Measurements from ENCODE around the gene PNPLA7. TPM values are rescaled to one million over a fixed set of nuclear protein-coding genes. Genes with fewer than 3 reads are reported as not detected.
"Not testable (repeated sequence)": the region's sequence is repeated elsewhere in the genome, so short reads cannot be mapped to it uniquely, and the experiment has no call there.

The PNPLA7 gene
- total and polyA plus RNA-seq, 2 of the 13 experiments (the other 11 are each of a cell fraction or from before 2014, with no cell fraction given), result 0.42 to 1.5 TPM

DNA sequence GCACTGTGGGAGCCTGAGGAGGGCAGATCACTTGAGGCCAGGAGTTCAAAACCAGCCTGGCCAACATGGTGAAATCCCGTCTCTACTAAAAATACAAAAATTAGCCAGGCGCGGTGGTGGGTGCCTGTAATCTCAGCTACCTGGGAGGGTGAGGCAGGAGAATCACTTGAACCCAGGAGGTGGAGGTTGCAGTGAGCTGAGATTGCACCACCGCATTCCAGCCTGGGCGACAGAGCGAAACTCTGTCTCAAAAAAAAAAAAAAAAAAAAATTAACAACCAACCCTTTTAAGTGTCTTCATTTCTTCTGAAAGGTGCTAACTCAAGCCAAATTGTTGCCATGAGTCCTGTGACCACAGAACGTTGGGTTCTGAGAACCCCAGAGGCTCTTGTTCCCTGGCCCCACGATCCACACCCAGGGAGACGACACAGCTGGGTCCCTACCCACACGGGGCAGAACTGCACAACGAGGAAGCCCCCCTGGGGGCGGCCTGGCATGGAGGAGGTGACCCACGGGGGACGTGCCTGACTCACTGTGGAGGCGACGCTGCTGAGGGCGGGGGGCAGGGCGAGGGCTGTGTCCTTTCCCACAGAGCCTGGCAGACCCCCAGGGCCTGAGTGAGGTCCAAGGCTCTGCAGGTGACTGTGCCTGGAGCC, 139.8 kb downstream of the PNPLA7 start:
- BruUV-seq (replicated peaks); CTCF ChIA-PET (ENCODE audit: low intra/inter-chr PET ratio, low total read pairs); intact Hi-C loops (cut with micrococcal nuclease; ENCODE audit: unreplicated experiment); H3K4me3 ChIP-seq (replicated peaks in 1 of 3; ENCODE audit: insufficient read depth in 1 of 3, low read depth in 2 of 3, low read length in 3 of 3); in situ Hi-C loops (cut with HindIII; ENCODE audit: extremely low pct_ligation_motif_present, low pct_unique_long_range_greater_than_20kb); H3K27ac ChIP-seq (ENCODE audit: extremely low read length, insufficient read depth, low read length); H3K9ac ChIP-seq (ENCODE audit: insufficient read depth, low read depth, low read length); H3K27me3 ChIP-seq (ENCODE audit: control insufficient read depth in 1 of 2, insufficient read depth in 2 of 2, low read length in 2 of 2); H3K36me3 ChIP-seq (replicated peaks in 1 of 2; ENCODE audit: control insufficient read depth in 1 of 2, insufficient read depth in 2 of 2, low read length in 2 of 2); FAIRE-seq; H2AFZ ChIP-seq (ENCODE audit: low read length); H4K20me1 ChIP-seq (ENCODE audit: insufficient read depth, low read length); H3K4me2 ChIP-seq (ENCODE audit: low read depth, low read length); H3K9me3 ChIP-seq (ENCODE audit: low read length); DNase-seq (ENCODE audit: low spot score); H3K79me2 ChIP-seq (ENCODE audit: insufficient read depth, low read length); ATAC-seq: not testable (repeated sequence)
- WGBS (ENCODE audit: low lambda C conversion rate), result 86% methylated on average over 9 of the region's 18 CpGs
- H3K4me1 ChIP-seq (ENCODE audit: insufficient read depth, low read length), result peaks cover 19% of the 10 kb centered on the region
- POLR2A ChIA-PET, result interaction anchor here (0.6 kb wide), 1 partner anchor 22 kb away, joined by 5 read pairs; no protein-coding TSS in a partner anchor

Small RNA genes lying within 50 kb of the gene (microRNA-seq; reads per million reads assigned to microRNA genes)
- 1.9 reads per million, percentile 8 among the genes with 10 or more reads in this experiment for gene MIR7114

Other genes starting within 250 kb of the PNPLA7 start
- 0.14 and 0.22 TPM in 2 replicates for gene NRARP, start 248.1 kb downstream of the PNPLA7 start, total RNA-seq (2016; rRNA removed; fragmentation: Illumina TruSeq; extraction: Trizol)
- 0.46 and 0.73 TPM in 2 replicates for gene NRARP, start 248.1 kb downstream of the PNPLA7 start, polyA plus RNA-seq (2011; rRNA removed)
- gene EXD3, start 127.2 kb downstream of the PNPLA7 start, total RNA-seq (2016; rRNA removed; fragmentation: Illumina TruSeq; extraction: Trizol), result 1.3 and 2.7 TPM in 2 replicates
- gene EXD3, start 127.2 kb downstream of the PNPLA7 start, polyA plus RNA-seq (2011; rRNA removed), result 4.8 and 9.1 TPM in 2 replicates
- gene NOXA1, start 127.0 kb downstream of the PNPLA7 start, total RNA-seq (2016; rRNA removed; fragmentation: Illumina TruSeq; extraction: Trizol), result 0.63 and 1.2 TPM in 2 replicates
- 0.78 and 2.1 TPM in 2 replicates for gene NOXA1, start 127.0 kb downstream of the PNPLA7 start, polyA plus RNA-seq (2011; rRNA removed)
- gene ENTPD8, start 109.0 kb downstream of the PNPLA7 start, total RNA-seq (2016; rRNA removed; fragmentation: Illumina TruSeq; extraction: Trizol), result 0.21 and 0.44 TPM in 2 replicates
- 0.26 and 0.38 TPM in 2 replicates for gene ENTPD8, start 109.0 kb downstream of the PNPLA7 start, polyA plus RNA-seq (2011; rRNA removed)
- 38.3 and 44.3 TPM in 2 replicates for gene NSMF, start 91.1 kb downstream of the PNPLA7 start, total RNA-seq (2016; rRNA removed; fragmentation: Illumina TruSeq; extraction: Trizol)
- 183 and 271 TPM in 2 replicates for gene NSMF, start 91.1 kb downstream of the PNPLA7 start, polyA plus RNA-seq (2011; rRNA removed)
- gene MRPL41, start 1.5 kb upstream of the PNPLA7 start, total RNA-seq (2016; rRNA removed; fragmentation: Illumina TruSeq; extraction: Trizol), result 48.9 and 54.0 TPM in 2 replicates
- gene MRPL41, start 1.5 kb upstream of the PNPLA7 start, polyA plus RNA-seq (2011; rRNA removed), result 20.9 and 23.4 TPM in 2 replicates
- 22.6 and 31.6 TPM in 2 replicates for gene DPH7, start 28.5 kb upstream of the PNPLA7 start, total RNA-seq (2016; rRNA removed; fragmentation: Illumina TruSeq; extraction: Trizol)
- gene DPH7, start 28.5 kb upstream of the PNPLA7 start, polyA plus RNA-seq (2011; rRNA removed), result 27.6 and 36.9 TPM in 2 replicates
- gene ZMYND19, start 40.1 kb upstream of the PNPLA7 start, total RNA-seq (2016; rRNA removed; fragmentation: Illumina TruSeq; extraction: Trizol), result 29.6 and 38.7 TPM in 2 replicates
- gene ZMYND19, start 40.1 kb upstream of the PNPLA7 start, polyA plus RNA-seq (2011; rRNA removed), result 21.3 and 21.8 TPM in 2 replicates
- 13.4 and 21.7 TPM in 2 replicates for gene ARRDC1, start 55.3 kb upstream of the PNPLA7 start, total RNA-seq (2016; rRNA removed; fragmentation: Illumina TruSeq; extraction: Trizol)
- 44.4 and 50.9 TPM in 2 replicates for gene ARRDC1, start 55.3 kb upstream of the PNPLA7 start, polyA plus RNA-seq (2011; rRNA removed)
- 19.2 and 23.0 TPM in 2 replicates for gene EHMT1, start 68.6 kb upstream of the PNPLA7 start, total RNA-seq (2016; rRNA removed; fragmentation: Illumina TruSeq; extraction: Trizol)
- gene EHMT1, start 68.6 kb upstream of the PNPLA7 start, polyA plus RNA-seq (2011; rRNA removed), result 27.1 and 32.7 TPM in 2 replicates

Measured in HepG2 (cell line).